ENCODE measurements around the gene NKX1-1.

- TF ChIP-seq CTCF (IDR thresholded peaks at IDR 0.05) = no peak
- no peak for TF ChIP-seq POLR2A (IDR thresholded peaks at IDR 0.05)
These were observed 3.1 kb downstream of the NKX1-1 start for GRCh38 chr4:1403177-1403583.
